HG03469 (cell line): ENCODE results near the gene SS18.

ENCODE experiments used
- ATAC-seq: cut with Tn5 transposase; IDR thresholded peaks from one replicate; pipeline ENCODE4 v1.9.1; 2021; ENCODE audit warnings: mild to moderate bottlenecking, moderate library complexity, moderate number of reproducible peaks; ENCODE audit not compliant: unreplicated experiment

SS18 gene

DNA sequence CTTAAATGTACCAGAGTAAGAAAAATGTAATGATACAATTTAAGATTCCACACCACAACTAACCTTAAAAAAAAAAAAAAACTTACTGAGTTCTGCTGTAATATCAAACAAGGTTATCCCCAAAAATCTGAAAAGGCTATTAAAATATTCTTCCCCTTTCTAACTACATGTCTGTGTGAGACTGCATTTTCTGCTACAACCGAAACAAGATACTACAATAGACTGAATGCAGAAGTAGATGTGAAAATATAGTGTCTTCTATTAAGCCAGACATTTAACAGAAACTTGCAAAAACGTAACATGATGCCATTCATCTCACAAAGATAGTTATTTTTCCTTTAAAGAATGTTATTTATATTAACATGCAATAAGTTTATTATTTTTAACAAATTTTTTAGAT is 16.2 kb downstream of the SS18 start:
- no peak for ATAC-seq

DNA sequence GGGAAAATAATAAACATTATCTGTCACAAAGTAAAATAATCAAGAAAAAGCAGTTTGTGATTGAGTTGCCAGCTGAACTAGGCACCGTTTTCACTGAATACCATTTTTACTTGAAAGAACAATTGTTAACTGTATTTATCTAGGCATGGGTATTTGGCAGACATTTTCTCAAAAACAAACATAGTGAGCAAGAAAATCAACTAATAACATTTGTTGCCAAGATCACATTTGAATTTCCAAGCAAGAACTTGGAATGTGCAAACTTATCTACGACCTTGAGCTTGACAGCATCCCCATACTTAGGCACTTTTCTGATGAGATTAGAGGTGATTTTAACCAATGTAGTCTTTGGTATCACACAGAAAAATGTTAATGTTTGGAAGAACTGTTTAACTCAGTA is 16.7 kb downstream of the SS18 start:
- ATAC-seq: no peak

DNA sequence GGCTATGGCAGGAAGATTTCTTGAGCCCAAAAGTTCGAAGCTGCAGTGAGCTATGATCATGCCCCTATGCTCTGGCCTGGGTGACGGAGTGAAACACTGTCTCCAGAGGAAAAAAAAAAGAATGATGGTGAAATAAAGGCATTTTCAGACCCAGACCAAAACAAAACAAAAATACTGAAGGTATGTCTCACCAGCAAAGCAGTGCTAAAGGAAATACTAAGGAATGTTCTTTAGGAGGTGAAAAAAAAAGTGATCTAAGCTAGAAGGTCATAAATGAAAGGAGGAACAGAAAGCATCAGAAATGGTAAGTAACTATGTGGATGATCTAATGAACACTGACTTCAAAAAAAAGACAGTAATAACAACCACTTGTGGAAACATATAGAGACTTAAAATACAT is 18.7 kb downstream of the SS18 start:
- no peak for ATAC-seq

DNA sequence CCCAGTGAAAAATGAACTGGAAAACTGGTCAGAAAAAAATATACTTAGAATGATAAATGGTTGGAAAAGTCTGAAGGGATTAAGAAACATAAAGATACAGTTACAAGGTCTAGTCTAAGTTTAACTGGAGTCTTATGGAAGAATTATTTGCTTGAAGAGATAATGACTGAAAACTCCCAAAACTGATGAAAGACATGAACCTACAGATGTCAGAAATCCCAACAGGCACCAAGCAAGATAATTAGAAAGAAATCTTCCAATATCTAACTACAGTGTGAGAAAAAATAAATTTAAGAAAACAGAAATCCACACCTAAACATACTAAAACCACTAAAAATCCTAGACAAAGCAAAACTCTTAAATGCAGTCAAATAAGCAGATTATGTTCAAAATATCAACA is 19.4 kb downstream of the SS18 start:
- no peak for ATAC-seq

DNA sequence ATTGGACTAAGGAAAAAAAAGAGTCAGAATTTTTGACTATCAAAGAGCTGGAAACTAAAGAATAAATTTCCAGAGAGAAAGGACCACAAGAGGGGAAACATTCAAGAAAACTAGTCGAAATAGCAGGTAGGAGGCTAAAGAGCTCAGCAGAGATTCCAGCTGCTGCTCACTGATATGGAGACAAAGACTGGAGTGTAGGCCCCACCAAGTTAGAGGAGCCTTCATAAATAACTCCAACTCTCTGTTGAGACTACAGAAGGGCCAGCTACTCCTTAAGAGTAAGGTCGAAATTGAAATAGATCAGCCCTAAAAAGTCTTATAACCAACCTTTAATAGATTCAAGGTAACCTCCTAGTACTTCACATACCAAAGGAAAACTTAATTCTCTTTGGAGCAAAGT is 31.1 kb downstream of the SS18 start:
- ATAC-seq: no peak

DNA sequence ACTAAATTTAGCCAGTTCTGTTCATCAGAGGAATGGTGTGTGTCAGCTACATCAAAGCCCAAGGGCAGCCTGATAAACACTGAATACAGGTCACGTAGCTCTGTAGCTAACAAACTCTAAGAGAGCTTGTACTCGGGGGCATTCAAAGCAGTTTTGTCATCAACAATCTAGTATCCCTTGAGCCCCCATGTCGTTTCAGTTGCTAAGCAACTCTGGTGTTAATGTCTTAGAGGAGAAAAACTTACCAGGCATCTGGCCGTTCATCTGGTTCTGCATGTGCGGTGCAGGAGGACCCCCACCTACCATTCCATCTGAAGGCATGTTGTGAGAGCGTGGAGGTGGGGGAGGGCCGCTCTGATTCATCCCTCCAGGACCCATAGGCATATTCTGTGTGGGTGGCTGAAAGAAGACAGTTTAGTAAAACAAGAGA is 33.1 kb downstream of the SS18 start:
- ATAC-seq: no peak

DNA sequence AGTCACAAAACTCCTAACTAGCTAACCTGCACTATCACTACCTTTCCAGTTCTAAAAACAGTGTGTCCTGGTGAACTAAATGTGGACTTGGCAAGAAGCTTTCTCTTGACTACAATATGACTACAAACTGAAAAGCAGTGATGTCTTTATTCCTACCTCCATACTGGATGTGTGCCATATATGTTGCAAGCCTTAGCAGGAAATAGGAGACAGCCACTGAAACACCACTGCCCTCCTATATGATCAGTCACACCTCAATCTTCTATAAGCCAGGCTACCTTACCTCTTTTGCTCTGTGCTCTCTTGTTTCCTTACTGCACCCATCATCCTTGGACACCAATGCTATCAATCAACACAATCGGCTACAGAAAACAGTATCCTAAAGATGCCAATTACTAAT is 34.1 kb downstream of the SS18 start:
- no peak for ATAC-seq

DNA sequence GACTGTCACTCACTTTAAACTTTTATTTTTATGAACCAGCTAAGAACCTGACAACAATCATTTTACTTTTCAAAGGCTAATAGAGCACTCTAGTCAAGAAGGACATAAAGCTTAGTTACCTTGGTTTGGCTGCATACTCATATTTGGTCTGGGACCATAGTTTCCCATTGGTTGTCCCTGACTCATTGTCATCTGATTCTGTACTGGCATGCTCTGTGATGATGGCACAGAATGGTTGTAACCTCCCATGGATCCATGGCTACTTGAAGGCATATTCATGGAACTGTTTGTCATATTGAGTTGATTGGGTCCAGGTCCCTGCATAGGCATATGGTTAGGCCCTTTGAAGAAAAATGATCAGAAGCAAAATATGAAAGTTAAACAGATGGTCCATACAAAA is 37.9 kb downstream of the SS18 start:
- no peak for ATAC-seq

DNA sequence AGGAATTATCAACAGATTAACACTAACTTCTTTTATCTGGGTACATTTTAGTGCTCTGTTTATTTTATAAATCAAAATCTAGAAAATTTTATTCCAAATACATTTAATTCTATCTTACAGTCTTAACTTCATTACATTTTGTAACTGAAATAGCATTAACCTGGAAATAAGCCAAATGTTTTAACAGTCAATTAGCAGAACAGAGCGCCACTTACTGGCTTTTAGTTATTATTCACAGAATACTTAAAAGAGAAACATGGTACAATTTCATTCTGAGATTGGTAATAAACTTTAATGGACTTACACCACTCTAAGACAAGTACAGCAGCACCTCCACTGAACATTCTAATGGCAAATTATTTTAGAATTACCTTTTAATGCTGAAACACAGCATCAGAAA is 38.6 kb downstream of the SS18 start:
- no peak for ATAC-seq

DNA sequence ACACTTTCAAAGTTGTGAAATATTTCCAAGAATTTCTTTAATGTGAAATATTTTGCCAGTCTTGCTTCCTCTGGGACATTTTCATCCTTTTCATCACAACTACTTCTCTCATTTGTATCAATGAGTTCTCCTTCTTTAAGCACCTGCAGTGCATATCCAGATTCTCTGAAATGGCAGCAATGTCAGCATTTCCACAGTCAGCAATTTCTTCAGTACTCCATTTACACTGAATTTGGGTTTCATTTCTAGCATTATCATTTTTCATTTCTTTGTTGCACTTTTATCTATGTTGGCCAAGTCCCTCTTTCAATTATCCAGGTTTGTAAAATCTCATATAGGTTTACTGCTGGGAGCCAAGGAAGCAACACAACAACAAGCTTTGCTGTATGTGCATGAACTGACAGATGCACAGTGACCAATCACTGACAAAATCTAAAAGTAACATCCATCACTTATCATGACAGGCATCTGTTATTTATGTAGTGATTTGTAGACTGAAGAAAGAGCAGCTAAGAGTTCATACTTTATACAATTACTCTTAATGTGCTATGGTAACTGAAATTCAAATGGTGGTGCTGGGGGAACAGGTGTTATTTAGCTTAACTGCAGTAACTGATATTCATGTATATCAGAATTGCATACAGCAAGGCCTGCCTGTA is 43.9 kb downstream of the SS18 start:
- no peak for ATAC-seq

DNA sequence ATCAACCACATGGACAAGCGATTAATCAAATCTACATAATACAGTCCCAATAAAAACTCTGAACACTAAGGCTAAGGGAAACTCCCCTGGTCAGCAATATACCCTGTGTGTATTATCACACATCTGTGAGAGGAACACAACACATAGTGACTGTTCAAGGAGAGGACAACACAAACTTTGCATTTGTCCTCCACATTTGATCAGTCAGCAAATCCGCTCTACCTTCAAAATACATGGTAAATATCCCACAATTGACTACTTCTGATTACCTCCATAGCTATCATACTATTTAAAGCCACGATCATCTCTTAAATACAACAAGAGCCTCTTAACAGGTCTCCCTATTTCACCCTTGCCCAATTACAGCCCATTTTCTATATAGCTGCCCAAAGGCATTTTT is 45.6 kb downstream of the SS18 start:
- no peak for ATAC-seq

DNA sequence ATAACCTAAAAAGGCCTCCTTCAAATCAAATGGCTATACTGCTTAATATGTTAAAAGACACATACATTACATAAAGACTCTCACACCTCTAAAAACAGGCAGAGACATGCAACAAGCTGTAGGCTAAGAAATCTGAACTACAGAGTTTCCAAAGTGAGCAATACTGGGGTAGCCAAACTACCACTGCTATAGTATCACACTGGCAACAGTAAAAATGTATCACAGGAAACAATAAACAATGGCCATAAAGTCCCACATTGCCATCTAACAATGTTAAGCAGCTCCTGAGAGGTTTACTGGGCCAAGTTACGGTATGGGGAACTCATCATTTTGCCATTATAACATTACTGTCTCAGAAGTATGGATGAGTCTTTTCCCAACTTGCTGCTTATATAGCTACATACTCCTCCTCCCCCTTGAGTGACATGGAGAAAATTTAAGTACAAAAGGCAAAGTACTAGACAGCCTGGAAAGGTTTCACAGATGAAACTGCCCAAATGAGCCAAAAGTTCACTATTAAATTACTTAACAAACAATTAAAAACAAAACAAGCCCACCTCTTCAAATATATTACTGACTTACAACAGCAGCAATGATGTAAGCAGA is 50.3 kb downstream of the SS18 start:
- ATAC-seq: no peak

DNA sequence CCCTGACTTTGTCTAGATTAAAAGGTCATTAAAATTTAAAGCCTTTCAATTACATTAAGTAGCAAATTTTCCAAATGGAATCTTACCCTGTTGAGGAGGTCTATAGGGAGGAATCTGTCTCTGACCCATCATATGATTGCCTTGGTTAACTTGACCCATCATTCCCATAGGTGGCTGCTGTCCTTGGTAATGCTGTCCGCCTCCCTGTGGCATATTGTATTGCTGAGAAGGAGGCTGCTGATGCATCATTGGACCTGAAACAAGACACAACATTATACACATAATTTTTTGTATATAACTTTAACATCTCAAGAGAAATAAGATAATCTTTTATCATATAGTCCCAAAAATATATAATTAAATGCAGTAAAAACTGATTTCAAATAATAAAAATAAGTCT is 51.2 kb downstream of the SS18 start:
- no peak for ATAC-seq

DNA sequence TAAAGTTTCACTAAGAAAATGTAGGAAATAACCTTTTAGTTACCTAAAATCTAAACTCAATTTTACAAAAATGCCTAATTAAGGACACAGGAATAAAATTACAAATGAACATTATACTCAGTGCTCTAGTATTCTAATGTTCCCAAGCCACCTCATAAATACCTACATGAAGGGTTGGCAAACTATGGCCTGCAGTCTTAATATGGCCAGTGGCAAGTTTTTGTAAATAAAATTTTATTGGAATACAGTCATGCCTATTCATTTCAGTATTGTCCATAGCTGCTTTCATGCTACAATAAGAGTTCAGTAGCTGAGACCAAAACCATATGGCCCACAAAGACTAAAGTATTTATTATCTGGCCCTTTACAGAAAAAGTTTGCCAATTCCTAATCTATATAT is 53.8 kb downstream of the SS18 start:
- no peak for ATAC-seq

DNA sequence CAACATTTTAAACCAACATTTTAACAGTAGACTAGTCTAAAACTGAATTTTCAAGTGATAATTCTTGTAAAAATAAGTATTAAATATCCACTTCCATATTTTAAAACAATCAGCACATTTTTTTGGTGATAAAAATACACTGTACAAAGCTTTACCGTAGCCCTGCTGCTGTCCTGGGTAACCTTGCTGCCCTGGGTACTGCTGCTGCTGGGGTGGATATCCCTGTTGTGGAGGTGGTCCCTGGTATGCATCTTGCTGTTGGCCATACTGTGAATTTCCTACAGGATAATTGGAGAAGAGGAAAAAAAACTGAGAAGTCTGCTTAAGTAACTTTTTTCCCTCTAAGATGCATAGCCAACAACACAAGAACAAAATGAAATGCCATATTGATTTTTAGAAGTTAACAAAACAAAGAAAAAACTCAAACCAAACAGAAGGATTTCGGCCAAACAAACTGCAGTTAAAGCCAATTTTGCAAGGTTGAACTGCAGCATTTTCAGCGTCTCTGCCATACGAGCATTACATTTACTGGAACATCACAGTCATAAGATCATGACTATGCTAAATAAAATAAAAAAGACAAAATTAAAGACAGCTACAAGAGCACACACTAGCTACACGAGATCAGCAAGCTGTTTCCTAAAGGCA is 55.4 kb downstream of the SS18 start:
- no peak for ATAC-seq

DNA sequence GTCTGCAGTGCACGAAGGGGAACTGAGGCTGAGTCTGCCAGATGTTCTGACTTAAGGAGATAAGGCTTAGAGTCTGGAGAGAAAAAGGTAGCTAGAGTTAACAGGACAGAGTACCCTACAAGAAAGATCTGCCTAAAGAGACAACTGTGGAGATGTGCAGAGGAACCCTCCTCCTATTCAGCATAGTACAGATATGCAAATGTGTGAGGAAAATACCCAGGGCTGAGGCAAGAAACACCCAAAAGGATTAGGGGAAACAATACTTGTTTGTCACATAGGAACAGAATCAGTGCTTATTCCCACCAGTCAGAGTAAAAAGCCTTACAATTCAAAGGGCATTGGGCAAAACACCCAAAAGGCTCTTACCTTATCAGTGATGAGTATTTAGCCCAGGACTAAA is 67.8 kb downstream of the SS18 start:
- no peak for ATAC-seq

DNA sequence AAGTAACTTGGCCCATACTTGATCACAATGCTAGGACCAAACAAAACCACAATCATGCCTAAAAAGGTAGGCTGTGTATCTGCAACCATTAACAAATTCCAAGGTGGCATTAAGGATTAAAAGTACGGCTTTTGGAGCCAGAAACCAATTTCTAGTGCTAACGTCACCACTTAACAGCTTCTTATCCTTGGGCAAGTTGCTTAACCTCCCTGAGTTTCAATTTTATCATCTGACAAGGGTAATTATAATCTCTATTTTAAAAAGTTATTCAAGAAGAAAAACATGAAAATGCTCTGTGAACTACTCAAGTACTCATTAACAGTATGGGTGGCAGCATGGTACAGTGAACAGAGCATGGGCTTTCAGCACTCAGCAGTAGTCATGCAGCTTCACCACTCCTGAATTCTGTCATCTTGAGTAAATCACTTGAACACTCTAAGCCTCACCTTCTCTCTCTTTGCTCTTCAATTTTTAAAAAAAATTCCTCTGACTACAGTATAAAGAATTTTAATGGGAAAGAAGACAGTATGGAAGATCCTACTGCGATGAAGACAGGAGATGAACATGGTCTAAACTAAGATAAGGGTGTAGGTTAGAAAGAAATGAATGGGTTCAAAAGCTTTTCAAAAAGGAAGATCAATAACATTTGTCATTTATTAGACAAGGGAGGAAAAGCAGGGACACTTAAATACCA is 69.2 kb downstream of the SS18 start:
- no peak for ATAC-seq

DNA sequence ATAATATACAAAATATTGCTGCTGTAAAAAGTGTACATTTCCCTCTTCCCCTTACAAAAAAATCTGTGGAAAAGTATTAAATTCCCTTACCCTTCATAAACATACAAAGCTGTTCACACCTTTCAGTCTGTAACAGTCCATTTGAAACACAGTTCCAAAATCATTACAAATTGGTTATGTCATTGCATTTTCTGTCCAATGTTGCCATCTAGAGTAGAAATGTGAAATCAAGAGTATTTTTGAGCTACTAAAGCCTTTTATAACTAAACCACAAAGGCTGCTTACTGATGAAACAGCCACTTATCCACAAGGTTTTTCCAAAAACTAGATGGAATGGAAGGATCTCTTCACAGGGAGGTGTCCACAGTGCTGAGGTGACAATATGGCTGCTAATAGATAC is 72.5 kb downstream of the SS18 start:
- ATAC-seq: no peak

DNA sequence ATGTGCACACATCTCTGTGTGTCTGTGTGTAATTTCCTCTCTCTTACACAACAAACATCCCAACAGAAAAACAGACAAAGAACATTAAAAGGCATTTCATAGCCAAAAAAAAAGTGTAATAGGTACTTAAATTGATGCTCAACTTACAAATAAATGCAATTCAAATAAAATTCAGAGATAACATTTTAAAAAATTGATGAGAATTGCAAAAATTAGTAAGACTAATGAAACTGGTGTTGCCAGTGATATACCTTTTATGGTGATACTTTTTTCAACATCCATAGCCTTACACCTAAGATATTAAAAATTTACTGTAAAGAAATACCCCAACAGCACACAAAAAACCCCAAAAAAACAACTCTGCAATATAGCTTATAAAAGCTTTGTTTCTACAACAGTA is 76.0 kb downstream of the SS18 start:
- no peak for ATAC-seq

DNA sequence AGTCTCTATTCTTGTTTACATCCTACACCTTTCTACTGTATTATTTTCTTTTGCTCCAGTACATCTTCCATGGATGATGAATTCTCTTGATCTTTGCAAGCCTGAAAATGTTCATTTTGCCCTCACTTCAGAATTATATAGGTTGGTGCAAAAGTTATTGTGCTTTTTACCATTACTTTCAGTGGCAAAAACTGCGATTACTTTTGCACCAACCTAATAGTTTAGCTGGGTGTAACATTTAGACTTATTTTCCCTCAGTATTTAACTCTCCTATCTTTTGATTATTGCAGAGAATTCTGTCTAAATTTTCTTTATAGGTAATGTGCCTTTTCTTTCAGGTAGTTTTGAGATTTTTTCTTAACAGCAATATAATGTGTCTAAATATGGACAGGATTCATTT is 81.8 kb downstream of the SS18 start:
- no peak for ATAC-seq

DNA sequence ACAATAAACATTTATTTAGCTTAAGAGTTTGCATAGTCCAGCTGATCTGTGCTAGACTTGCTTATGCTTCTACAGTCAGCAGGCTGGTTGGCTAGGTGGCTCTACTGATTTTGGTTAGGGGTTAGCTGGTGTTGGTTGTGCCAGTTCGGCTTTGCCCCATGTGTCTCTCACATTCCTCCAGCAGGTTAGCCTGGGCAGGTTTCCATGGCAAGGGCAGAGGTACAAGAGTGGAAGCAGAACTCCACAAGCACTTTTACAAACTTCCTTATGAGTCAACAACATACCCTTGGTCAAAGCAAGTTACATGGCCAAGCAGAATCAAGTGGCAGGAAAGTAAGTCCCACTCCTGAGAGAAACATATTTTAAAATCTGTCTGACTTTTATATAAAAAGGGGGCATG is 82.3 kb downstream of the SS18 start:
- no peak for ATAC-seq

DNA sequence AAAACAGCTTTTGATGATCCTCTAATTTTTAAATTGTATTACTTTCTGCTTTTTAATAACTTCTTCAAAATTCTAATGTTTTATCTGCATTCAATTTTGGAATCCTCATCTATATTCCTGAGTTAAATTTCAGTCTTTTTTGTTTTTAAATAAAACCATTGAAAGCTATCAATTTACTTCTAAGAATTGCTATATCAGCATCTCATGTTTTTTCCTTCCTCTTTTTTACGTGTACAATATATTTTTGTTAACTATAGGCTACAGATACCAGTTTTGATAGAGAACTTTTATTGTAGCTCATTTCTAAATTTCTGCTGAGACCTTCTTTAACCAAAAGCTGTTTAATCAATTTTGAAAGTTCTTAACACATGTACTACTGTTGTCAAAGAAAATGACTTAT is 84.5 kb downstream of the SS18 start:
- ATAC-seq: no peak
